ENCODE data around the gene BATF. TPM values are rescaled to one million over a fixed set of nuclear protein-coding genes. Genes with fewer than 3 reads are reported as not detected.

BATF gene
- total and polyA plus RNA-seq, 2 donors (not counting 1 experiment from before 2014, with no cell fraction given), result 12.8 to 16.4 TPM

DNA sequence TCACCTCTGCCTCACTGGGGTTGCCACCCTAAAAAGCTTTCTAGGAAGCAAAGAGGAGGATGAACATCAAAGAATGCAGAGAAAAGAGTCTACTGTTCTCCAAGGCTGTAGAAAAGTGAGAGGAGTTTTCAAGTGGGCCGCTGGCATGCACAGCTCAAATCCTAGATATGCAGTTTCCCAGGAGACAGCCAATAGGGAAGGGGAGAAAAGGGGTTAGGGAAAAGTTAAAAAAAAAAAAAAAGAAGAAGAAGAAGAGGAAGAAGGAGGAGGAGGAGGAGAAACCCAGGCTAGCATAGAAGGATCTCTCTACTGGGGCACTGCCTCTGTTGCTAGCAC, 682 bp downstream of the BATF start:
- no peaks in the 10 kb centered on the region for H4K20me1 ChIP-seq (ENCODE audit: control insufficient read depth, insufficient read depth, low read length, poor library complexity, severe bottlenecking)
- peak overlapping the region; percentile 92 for H3K4me2 ChIP-seq (replicated peaks; ENCODE audit: low read depth, low read length, poor library complexity, severe bottlenecking)
- peaks cover 35 to 51% of the 10 kb centered on the region in 2 donors for H3K4me1 ChIP-seq (ENCODE audit: control insufficient read depth in 2 of 2, insufficient read depth in 2 of 2, low read length in 2 of 2)
- 38% methylated on average over 1 of the region's 1 CpG for WGBS (ENCODE audit: insufficient coverage)
- no peaks in the 10 kb centered on the region for H3K27me3 Mint-ChIP-seq
- intact Hi-C loops (cut with micrococcal nuclease), result loop anchor here (1.0 to 5.0 kb wide), 3 partner anchors 8 to 139 kb away; partner anchors contain the start of genes ERG28 and TTLL5
- ATAC-seq (ENCODE audit: low read depth), result no peak
- CTCF ChIA-PET, result interaction anchor here (0.7 to 13.0 kb wide), 11 partner anchors 8 to 435 kb away, joined by 3 to 108 read pairs (median 3); partner anchors contain the start of gene FLVCR2
- H3K9me3 Mint-ChIP-seq (ENCODE audit: insufficient read depth), result no peaks in the 10 kb centered on the region
- H3K79me2 ChIP-seq (ENCODE audit: control insufficient read depth, insufficient read depth, low read length), result peaks cover 55% of the 10 kb centered on the region
- peak overlapping the region; percentile 98 for H3K27ac Mint-ChIP-seq
- H3K36me3 ChIP-seq (replicated peaks in 1 of 2; ENCODE audit: control extremely low read depth in 1 of 2, control insufficient read depth in 1 of 2, extremely low read depth in 1 of 2, insufficient read depth in 2 of 2, low read length in 1 of 2), result peaks cover 0 to 16% of the 10 kb centered on the region in 2 experiments
- no peaks in the 10 kb centered on the region for H3K9me3 ChIP-seq (ENCODE audit: control extremely low read depth in 1 of 3, control insufficient read depth in 2 of 3, insufficient read depth in 1 of 3, low read length in 2 of 3)
- H2AFZ ChIP-seq (ENCODE audit: insufficient read depth, low read depth, low read length, poor library complexity, severe bottlenecking), result peak overlapping the region; percentile 85
- no peak for DNase-seq
- no peak for TF ChIP-seq EZH2 (IDR thresholded peaks at IDR 0.05; ENCODE audit: borderline replicate concordance, insufficient read depth, low read depth, low read length, poor library complexity, severe bottlenecking)
- TF ChIP-seq, protein P1, sequence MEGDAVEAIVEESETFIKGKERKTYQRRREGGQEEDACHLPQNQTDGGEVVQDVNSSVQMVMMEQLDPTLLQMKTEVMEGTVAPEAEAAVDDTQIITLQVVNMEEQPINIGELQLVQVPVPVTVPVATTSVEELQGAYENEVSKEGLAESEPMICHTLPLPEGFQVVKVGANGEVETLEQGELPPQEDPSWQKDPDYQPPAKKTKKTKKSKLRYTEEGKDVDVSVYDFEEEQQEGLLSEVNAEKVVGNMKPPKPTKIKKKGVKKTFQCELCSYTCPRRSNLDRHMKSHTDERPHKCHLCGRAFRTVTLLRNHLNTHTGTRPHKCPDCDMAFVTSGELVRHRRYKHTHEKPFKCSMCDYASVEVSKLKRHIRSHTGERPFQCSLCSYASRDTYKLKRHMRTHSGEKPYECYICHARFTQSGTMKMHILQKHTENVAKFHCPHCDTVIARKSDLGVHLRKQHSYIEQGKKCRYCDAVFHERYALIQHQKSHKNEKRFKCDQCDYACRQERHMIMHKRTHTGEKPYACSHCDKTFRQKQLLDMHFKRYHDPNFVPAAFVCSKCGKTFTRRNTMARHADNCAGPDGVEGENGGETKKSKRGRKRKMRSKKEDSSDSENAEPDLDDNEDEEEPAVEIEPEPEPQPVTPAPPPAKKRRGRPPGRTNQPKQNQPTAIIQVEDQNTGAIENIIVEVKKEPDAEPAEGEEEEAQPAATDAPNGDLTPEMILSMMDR (IDR thresholded peaks at IDR 0.05), result no peak
- peak overlapping the region; percentile 79 for H3K9ac ChIP-seq (ENCODE audit: low read length)
- peaks cover 72% of the 10 kb centered on the region for H3K4me1 Mint-ChIP-seq
- peak overlapping the region; percentile 53 to 80 (median 78) for H3K4me3 ChIP-seq (ENCODE audit: control extremely low read depth in 1 of 5, extremely low read depth in 1 of 5, insufficient read depth in 1 of 5, low read depth in 2 of 5, low read length in 4 of 5)
- no peaks in the 10 kb centered on the region for H3K27me3 ChIP-seq (replicated peaks in 1 of 4; ENCODE audit: control extremely low read depth in 1 of 4, control insufficient read depth in 3 of 4, insufficient read depth in 4 of 4, low read length in 3 of 4)
- H3K4me3 Mint-ChIP-seq, result peak overlapping the region; percentile 99
- POLR2A ChIA-PET, result interaction anchor here (0.6 to 1.0 kb wide), 3 partner anchors 9 to 171 kb away, joined by 3 to 5 read pairs (median 4); no protein-coding TSS in a partner anchor
- H3K27ac ChIP-seq (ENCODE audit: low read length in 2 of 2), result peak overlapping the region in 1 of 2 donors; percentile 78

DNA sequence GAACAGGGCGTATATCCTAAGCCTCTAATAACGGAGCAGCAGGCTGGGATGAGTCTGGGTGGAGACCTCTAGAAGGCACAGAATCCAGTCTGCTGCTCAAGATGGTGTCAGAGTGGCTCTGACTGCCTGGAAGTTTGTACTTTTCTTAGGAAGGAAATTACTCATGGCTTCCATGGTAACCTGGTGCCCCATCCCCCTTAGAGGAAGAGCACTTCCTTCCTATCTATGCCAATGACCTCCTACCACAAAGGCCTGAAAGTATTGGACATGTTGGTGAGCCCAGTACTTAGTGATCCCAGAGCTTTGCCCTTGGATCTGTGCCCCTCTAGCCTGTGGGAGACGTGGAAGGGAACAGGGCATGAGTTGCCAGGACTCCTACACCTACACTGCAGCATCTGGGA, 1.5 kb downstream of the BATF start:
- Histone ChIP-seq H3K4me1 (ENCODE audit: control insufficient read depth in 2 of 2, insufficient read depth in 2 of 2, low read length in 2 of 2) (peaks cover 35 to 51% of the 10 kb centered on the region in 2 donors), H2AFZ (ENCODE audit: insufficient read depth, low read depth, low read length, poor library complexity, severe bottlenecking) (no peak overlapping the region), H3K27ac (ENCODE audit: low read length in 2 of 2) (no peak overlapping the region), H3K27me3 (replicated peaks in 1 of 4; ENCODE audit: control extremely low read depth in 1 of 4, control insufficient read depth in 3 of 4, insufficient read depth in 4 of 4, low read length in 3 of 4) (no peaks in the 10 kb centered on the region), H3K79me2 (ENCODE audit: control insufficient read depth, insufficient read depth, low read length) (peaks cover 55% of the 10 kb centered on the region), H4K20me1 (ENCODE audit: control insufficient read depth, insufficient read depth, low read length, poor library complexity, severe bottlenecking) (no peaks in the 10 kb centered on the region), H3K9ac (ENCODE audit: low read length) (peak overlapping the region; percentile 79), H3K4me3 (ENCODE audit: control extremely low read depth in 1 of 5, extremely low read depth in 1 of 5, insufficient read depth in 1 of 5, low read depth in 2 of 5, low read length in 4 of 5) (peak overlapping the region in 3 of 5 experiments; percentile 74 to 80 (median 79)), H3K36me3 (replicated peaks in 1 of 2; ENCODE audit: control extremely low read depth in 1 of 2, control insufficient read depth in 1 of 2, extremely low read depth in 1 of 2, insufficient read depth in 2 of 2, low read length in 1 of 2) (peaks cover 0 to 16% of the 10 kb centered on the region in 2 experiments), H3K9me3 (ENCODE audit: control extremely low read depth in 1 of 3, control insufficient read depth in 2 of 3, insufficient read depth in 1 of 3, low read length in 2 of 3) (no peaks in the 10 kb centered on the region), H3K4me2 (replicated peaks; ENCODE audit: low read depth, low read length, poor library complexity, severe bottlenecking) (peak overlapping the region; percentile 92)
- peaks cover 70% of the 10 kb centered on the region for H3K4me1 Mint-ChIP-seq
- peak overlapping the region; percentile 99 for H3K4me3 Mint-ChIP-seq
- TF ChIP-seq, protein P1 (IDR thresholded peaks at IDR 0.05), result no peak
- no peak for TF ChIP-seq EZH2 (IDR thresholded peaks at IDR 0.05; ENCODE audit: borderline replicate concordance, insufficient read depth, low read depth, low read length, poor library complexity, severe bottlenecking)
- POLR2A ChIA-PET, result interaction anchor here (1.5 kb wide), 1 partner anchor 16 kb away, joined by 8 read pairs; no protein-coding TSS in a partner anchor
- CTCF ChIA-PET, result interaction anchor here (0.7 to 13.0 kb wide), 5 partner anchors 9 to 228 kb away, joined by 3 to 108 read pairs (median 14); no protein-coding TSS in a partner anchor
- H3K27me3 Mint-ChIP-seq, result no peaks in the 10 kb centered on the region
- no peak for ATAC-seq (ENCODE audit: low read depth)
- WGBS (ENCODE audit: insufficient coverage), result 100% methylated on average over 1 of the region's 3 CpGs
- peak overlapping the region; percentile 98 for H3K27ac Mint-ChIP-seq
- intact Hi-C loops (cut with micrococcal nuclease), result loop anchor here (1.0 to 5.0 kb wide), 3 partner anchors 8 to 139 kb away; partner anchors contain the start of genes ERG28 and TTLL5
- H3K9me3 Mint-ChIP-seq (ENCODE audit: insufficient read depth), result no peaks in the 10 kb centered on the region
- no peak for DNase-seq

Data from B cell (primary cell).